Measurements from ENCODE around the gene UPP2. TPM values are rescaled to one million over a fixed set of nuclear protein-coding genes. Genes with fewer than 3 reads are reported as not detected.
A peak's percentile ranks its signal among the peaks of the same experiment; 100 is the strongest.

Gene UPP2
- total and polyA plus RNA-seq, 2 of the 13 experiments (the other 11 are each of a cell fraction or from before 2014, with no cell fraction given) = 0.07 to 0.28 TPM

GRCh38 chr2:158128168-158128973, 26.7 kb downstream of the UPP2 start (continued):
- TF ChIP-seq HNRNPUL1 (IDR thresholded peaks at IDR 0.05; ENCODE audit: low read depth, low read length) = no peak
- TF ChIP-seq SAP130 (CRISPR knock-in tag; IDR thresholded peaks at IDR 0.05; ENCODE audit: low read depth) = peak; percentile 67
- 0 out of 2 replicates have a peak, but pooled peaks have one; percentile 42 for TF ChIP-seq ATF1 (CRISPR knock-in tag; IDR thresholded peaks at IDR 0.05)
- TF ChIP-seq ATF2 (CRISPR knock-in tag; IDR thresholded peaks at IDR 0.05) = peak; percentile 77
- TF ChIP-seq ZFP91 (CRISPR knock-in tag; IDR thresholded peaks at IDR 0.05; ENCODE audit: borderline replicate concordance) = no peak
- peak; percentile 80; the same call in 1 of the 2 replicates for TF ChIP-seq ZFP37 (CRISPR knock-in tag; IDR thresholded peaks at IDR 0.05; ENCODE audit: borderline replicate concordance)
- TF ChIP-seq ZNF580 (CRISPR knock-in tag; IDR thresholded peaks at IDR 0.05; ENCODE audit: borderline replicate concordance, low read depth) = peak; percentile 85; the same call in 1 of the 2 replicates
- no peak for TF ChIP-seq IRF1 (CRISPR knock-in tag; IDR thresholded peaks at IDR 0.05; ENCODE audit: low read depth)
- TF ChIP-seq ZC3H13 (CRISPR knock-in tag; IDR thresholded peaks at IDR 0.05) = no peak
- no peak for TF ChIP-seq CREBL2 (CRISPR knock-in tag; IDR thresholded peaks at IDR 0.05; ENCODE audit: borderline replicate concordance)
- TF ChIP-seq ZNF446 (CRISPR knock-in tag; IDR thresholded peaks at IDR 0.05) = no peak
- 0 out of 2 replicates have a peak, but pooled peaks have one; percentile 36 for TF ChIP-seq PPARG (CRISPR knock-in tag; conservative IDR thresholded peaks at IDR 0.05)
- no peak for TF ChIP-seq MNT (IDR thresholded peaks at IDR 0.05)
- TF ChIP-seq ZNF672 (CRISPR knock-in tag; IDR thresholded peaks at IDR 0.05) = no peak
- peak; percentile 89 for TF ChIP-seq BRD4 (CRISPR knock-in tag; IDR thresholded peaks at IDR 0.05)
- TF ChIP-seq ADNP (CRISPR knock-in tag; IDR thresholded peaks at IDR 0.05) = no peak
- TF ChIP-seq MLXIP (CRISPR knock-in tag; IDR thresholded peaks at IDR 0.05; ENCODE audit: borderline replicate concordance) = no peak; the same call in 1 of the 2 replicates
- no peak for TF ChIP-seq SMYD3 (CRISPR knock-in tag; IDR thresholded peaks at IDR 0.05)
- no peak for TF ChIP-seq RNF2 (conservative IDR thresholded peaks at IDR 0.05; ENCODE audit: low read depth)
